Suprapubic skin (tissue), 4 donors: Measurements from ENCODE around the gene THRB. TPM values are rescaled to one million over a fixed set of nuclear protein-coding genes. Genes with fewer than 3 reads are reported as not detected.

Source experiments
- DNase-seq, 2 donors: peaks; one replicate each; pipeline ENCODE4 v3.0.0-alpha.2; 2019; ENCODE audit warnings: low spot score in 2 of 2
- H3K27ac ChIP-seq: fragments of 200-600 bp; sonication (generic); one replicate; pipeline ENCODE4 v1.5.1; 2019
- H3K27me3 ChIP-seq: fragments of 200-600 bp; sonication (generic); one replicate; pipeline ENCODE4 v1.5.1; 2019
- H3K36me3 ChIP-seq: fragments of 200-600 bp; sonication (generic); one replicate; pipeline ENCODE4 v1.5.1; 2019
- H3K4me1 ChIP-seq: fragments of 200-600 bp; sonication (generic); one replicate; pipeline ENCODE4 v1.5.1; 2019
- H3K4me3 ChIP-seq: fragments of 200-600 bp; sonication (generic); one replicate; pipeline ENCODE4 v1.5.1; 2019; ENCODE audit warnings: mild to moderate bottlenecking
- H3K9me3 ChIP-seq: fragments of 200-600 bp; sonication (generic); one replicate; pipeline ENCODE4 v1.5.1; 2019
- CTCF ChIP-seq, 2 donors: fragments of 200-600 bp in 1 of 2; fragments of 450-650 bp in 1 of 2; sonication (generic) in 1 of 2; IDR thresholded peaks; one replicate each; pipeline ENCODE4 v1.5.1; 2016 to 2019; ENCODE audit warnings: antibody characterized with exemption in 2 of 2, mild to moderate bottlenecking in 1 of 2, moderate library complexity in 1 of 2
- EP300 ChIP-seq: sonication (generic); formaldehyde crosslinking; IDR thresholded peaks from one replicate; pipeline ENCODE4 v1.6.1; 2017; ENCODE audit warnings: antibody characterized with exemption
- POLR2A ChIP-seq, 2 donors: fragments of 450-650 bp; IDR thresholded peaks; one replicate each; pipeline ENCODE4 v1.6.1; 2017; ENCODE audit warnings: antibody characterized with exemption in 2 of 2, mild to moderate bottlenecking in 2 of 2, moderate library complexity in 2 of 2
- POLR2AphosphoS5 ChIP-seq, 3 donors: sonication (generic); formaldehyde crosslinking; IDR thresholded peaks; one replicate each; pipeline ENCODE4 v1.6.1; 2017; ENCODE audit warnings: antibody characterized with exemption in 3 of 3
- WGBS: methylation state at CpG from one replicate; pipeline ENCODE4 v1.1.5; 2018; 5-methylcytosine and 5-hydroxymethylcytosine counted together
- total RNA-seq, 4 donors: library from RNA; depleted of rRNA; stranded (reverse); fragments of >200 nt; gene quantifications; one replicate each; pipeline ENCODE4 v1.1.0, GENCODE V29; 2016

The THRB gene
- total RNA-seq, 4 donors from 2014 or later = 16.6 to 32.9 (median 24.4) TPM

GRCh38 chr3:24129549-24129948 is 365.1 kb downstream of the THRB start:
- Histone ChIP-seq H3K27ac (peak overlapping the region; percentile 83), H3K4me1 (peaks cover 14% of the 10 kb centered on the region), H3K27me3 (no peaks in the 10 kb centered on the region), H3K9me3 (no peaks in the 10 kb centered on the region), H3K36me3 (peaks cover 20% of the 10 kb centered on the region), H3K4me3 (no peak overlapping the region)
- TF ChIP-seq EP300 (no peak), CTCF (IDR thresholded peaks at IDR 0.05) (no peak), POLR2AphosphoS5 (IDR thresholded peaks at IDR 0.05) (no peak), POLR2A (IDR thresholded peaks at IDR 0.05) (no peak)
- no peak for DNase-seq
- WGBS = 29% methylated on average over 5 of the region's 5 CpGs

- Histone ChIP-seq H3K4me1 (peaks cover 14% of the 10 kb centered on the region), H3K27ac (peak overlapping the region; percentile 83)
- DNase-seq = no peak
These were observed 366.2 kb downstream of the THRB start for GRCh38 chr3:24128199-24129005.

GRCh38 chr3:24123596-24123995 is 371.1 kb downstream of the THRB start:
- no peaks in the 10 kb centered on the region for H3K27me3 ChIP-seq
- H3K4me1 ChIP-seq = peaks cover 6% of the 10 kb centered on the region
- TF ChIP-seq POLR2AphosphoS5 (IDR thresholded peaks at IDR 0.05) (no peak), CTCF (IDR thresholded peaks at IDR 0.05) (no peak), EP300 (no peak), POLR2A (IDR thresholded peaks at IDR 0.05) (no peak)
- WGBS = 76% methylated on average over 1 of the region's 1 CpG
- H3K9me3 ChIP-seq = no peaks in the 10 kb centered on the region
- no peak for DNase-seq
- H3K4me3 ChIP-seq = no peak overlapping the region
- no peak overlapping the region for H3K27ac ChIP-seq
- H3K36me3 ChIP-seq = peaks cover 9% of the 10 kb centered on the region

More at GRCh38 chr3:24128199-24129005, 366.2 kb downstream of the THRB start:
- TF ChIP-seq CTCF (IDR thresholded peaks at IDR 0.05) (no peak), POLR2AphosphoS5 (IDR thresholded peaks at IDR 0.05) (peak in 1 of 3 donors; percentile 62)
- no peak overlapping the region for H3K4me3 ChIP-seq
- WGBS = 15% methylated on average over 4 of the region's 4 CpGs
- no peaks in the 10 kb centered on the region for H3K27me3 ChIP-seq
- H3K9me3 ChIP-seq = no peaks in the 10 kb centered on the region
- H3K36me3 ChIP-seq = peaks cover 16% of the 10 kb centered on the region

GRCh38 chr3:24120434-24120833 is 374.2 kb downstream of the THRB start:
- H3K4me3 ChIP-seq = no peak overlapping the region
- H3K4me1 ChIP-seq = peaks cover 6% of the 10 kb centered on the region
- H3K36me3 ChIP-seq = peaks cover 9% of the 10 kb centered on the region
- DNase-seq = no peak
- 90% methylated on average over 3 of the region's 3 CpGs for WGBS
- no peak overlapping the region for H3K27ac ChIP-seq
- H3K27me3 ChIP-seq = no peaks in the 10 kb centered on the region
- no peak for TF ChIP-seq CTCF (IDR thresholded peaks at IDR 0.05)
- TF ChIP-seq EP300 = no peak
- no peak for TF ChIP-seq POLR2A (IDR thresholded peaks at IDR 0.05)
- no peak for TF ChIP-seq POLR2AphosphoS5 (IDR thresholded peaks at IDR 0.05)
- no peaks in the 10 kb centered on the region for H3K9me3 ChIP-seq

GRCh38 chr3:24119321-24119751 is 375.3 kb downstream of the THRB start:
- no peaks in the 10 kb centered on the region for H3K27me3 ChIP-seq
- TF ChIP-seq EP300 (no peak), POLR2AphosphoS5 (IDR thresholded peaks at IDR 0.05) (no peak), POLR2A (IDR thresholded peaks at IDR 0.05) (no peak), CTCF (IDR thresholded peaks at IDR 0.05) (no peak)
- H3K9me3 ChIP-seq = no peaks in the 10 kb centered on the region
- no peak overlapping the region for H3K27ac ChIP-seq
- DNase-seq = no peak
- H3K4me1 ChIP-seq = peaks cover 6% of the 10 kb centered on the region
- WGBS = 88% methylated on average over 12 of the region's 12 CpGs
- no peak overlapping the region for H3K4me3 ChIP-seq
- H3K36me3 ChIP-seq = peaks cover 9% of the 10 kb centered on the region
